Spleen (tissue), 13 donors: Measurements from ENCODE around the gene CDRT4. TPM values are rescaled to one million over a fixed set of nuclear protein-coding genes. Genes with fewer than 3 reads are reported as not detected.

ENCODE experiments used
- DNase-seq: peaks from one replicate; pipeline ENCODE4 v3.0.0-alpha.2; 2020
- H3K27ac ChIP-seq, 8 donors: fragments of 200-600 bp; sonication (generic) in 7 of 8; 1 replicate in 4 of 8; 2 replicates in 4 of 8; pipeline versions ENCODE4 v1.5.0 to v1.8.0; 2016 to 2021; ENCODE audit warnings: inconsistent platforms in 4 of 8, mild to moderate bottlenecking in 4 of 8, moderate library complexity in 1 of 8
- H3K27me3 ChIP-seq, 7 donors: fragments of 200-600 bp; sonication (generic) in 6 of 7; replicated peaks in 1 of 7; 1 replicate in 4 of 7; 2 replicates in 3 of 7; pipeline versions ENCODE4 v1.5.0 to v1.8.0; 2016 to 2021; ENCODE audit warnings: inconsistent platforms in 3 of 7, mild to moderate bottlenecking in 1 of 7
- H3K36me3 ChIP-seq, 6 donors: fragments of 200-600 bp; sonication (generic) in 5 of 6; 1 replicate in 4 of 6; 2 replicates in 2 of 6; pipeline versions ENCODE4 v1.5.0 to v1.8.0; 2016 to 2021; ENCODE audit warnings: inconsistent platforms in 2 of 6
- H3K4me1 ChIP-seq, 6 donors: fragments of 200-600 bp; sonication (generic) in 5 of 6; 1 replicate in 3 of 6; 2 replicates in 3 of 6; pipeline versions ENCODE4 v1.5.0 to v1.8.0; 2016 to 2021; ENCODE audit warnings: inconsistent platforms in 3 of 6
- H3K4me3 ChIP-seq, 8 donors: fragments of 200-600 bp; sonication (generic) in 7 of 8; 1 replicate in 4 of 8; 2 replicates in 4 of 8; pipeline versions ENCODE4 v1.5.0 to v1.8.0; 2016 to 2021; ENCODE audit warnings: inconsistent platforms in 4 of 8, mild to moderate bottlenecking in 4 of 8, moderate library complexity in 2 of 8
- H3K9me3 ChIP-seq, 8 donors: fragments of 200-600 bp; sonication (generic) in 7 of 8; 1 replicate in 4 of 8; 2 replicates in 4 of 8; pipeline versions ENCODE4 v1.5.0 to v1.8.0; 2016 to 2021; ENCODE audit warnings: inconsistent platforms in 4 of 8
- POLR2A ChIP-seq, 3 donors: fragments of 450-650 bp; IDR thresholded peaks; one replicate each; pipeline ENCODE4 v1.5.1; 2017; ENCODE audit warnings: antibody characterized with exemption in 3 of 3, mild to moderate bottlenecking in 1 of 3
- POLR2AphosphoS5 ChIP-seq, 3 donors: sonication (generic); formaldehyde crosslinking; IDR thresholded peaks; one replicate each; pipeline ENCODE4 v1.5.1; 2017; ENCODE audit warnings: antibody characterized with exemption in 3 of 3
- WGBS, 5 donors: extraction: QIAGEN DNeasy Blood & Tissue Kit in 3 of 5; methylation state at CpG; one replicate each; pipeline versions ENCODE4 v1.1.5 to v1.1.7; 2013 to 2018; 5-methylcytosine and 5-hydroxymethylcytosine counted together
- intact Hi-C: fragments of 100-400 bp; cut with DNase I; formaldehyde crosslinking; loops from one replicate; pipeline ENCODE4 v1.15.0; 2023; ENCODE audit warnings: low total_unique reads
- long read RNA-seq, 2 donors: transcript quantifications; one replicate each; lab custom pipeline, GENCODE V29; 2026
- polyA plus RNA-seq, 3 donors: library from polyadenylated mRNA; stranded (reverse); fragments of 200-250 nt; gene quantifications; one replicate each; pipeline ENCODE4 v1.2.1, GENCODE V29; 2013
- total RNA-seq, 7 donors: library from RNA; depleted of rRNA in 3 of 7; stranded (reverse); fragments of >200 nt in 3 of 7; fragmentation: NEBNext Ultra II Directional in 4 of 7; extraction: Animal tissue kit (Norgen Biotek cat#: 25700) in 4 of 7; gene quantifications; one replicate each; pipeline versions ENCODE4 v1.1.0 to v1.2.1, GENCODE V29; 2016 to 2021
- TF ChIP-seq, protein P1 (sequence below), 11 experiments: fragments of 200-600 bp in 7 of 11; fragments of 450-650 bp in 4 of 11; sonication (generic) in 4 of 11; IDR thresholded peaks in 8 of 11; conservative IDR thresholded peaks in 3 of 11; 1 replicate in 7 of 11; 2 replicates in 4 of 11; pipeline versions ENCODE4 v1.4.0 to v1.8.0; 2016 to 2021; ENCODE audit warnings: antibody characterized with exemption in 11 of 11, inconsistent platforms in 4 of 11, mild to moderate bottlenecking in 1 of 11
- donor health status: healthy with polysubstance abuse.
- donor health status: DM: no; HTN: no; CAD: no; lungs with moderate emphysema.
- donor health status: DM: no; HTN: no; CAD: no.
- donor health status: Bipolar disorder and iron deficiency.
- donor health status: healthy.
- donor health status: DM: no; HTN: no; CAD: no.
- donor health status: DM: yes; HTN: yes; CAD: no.

Gene CDRT4
- total RNA-seq (10 to 100 TPM in 6 of 7 donors, 1 to 10 TPM in 1; 9.3 to 18.7 (median 14.2) TPM), polyA plus RNA-seq (10 to 100 TPM in 1 of 3 donors, 1 to 10 TPM in 2; 4.5 to 14.2 (median 9.3) TPM)
- long read RNA-seq, donor 1, partial matches to known transcripts, result 0 of 1 reads
- long read RNA-seq, donor 1, other reads (novel, unspliced or antisense), result 0 of 1 reads
- long read RNA-seq, donor 2, partial matches to known transcripts, result 0 of 1 reads
- long read RNA-seq, donor 2, other reads (novel, unspliced or antisense), result 0 of 1 reads

DNA sequence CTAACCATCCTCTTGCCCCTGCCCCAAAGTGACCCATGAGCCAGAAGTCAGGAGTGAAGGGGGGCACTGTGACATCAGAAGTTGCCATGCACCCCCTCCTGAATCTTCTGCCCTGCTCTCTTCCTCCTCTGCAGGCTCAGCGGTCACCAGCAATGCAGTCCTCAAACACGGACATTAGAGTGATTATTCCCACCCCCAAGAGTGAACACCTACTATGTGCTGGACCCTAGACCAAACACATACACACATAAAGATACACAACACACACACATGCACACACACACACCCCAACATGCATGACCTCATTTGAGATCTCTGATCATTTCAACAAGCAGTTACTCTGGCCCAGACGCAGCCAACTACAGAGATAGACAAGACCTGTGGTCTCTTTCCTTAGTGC is at the start of gene CDRT4:
Gene CDRT4, minus strand, starts transcription at position 30 of the 400 bp plus-strand sequence. CDS start 27,383 bp downstream, outside the sequence.
- H3K27me3 ChIP-seq, result no peaks in the 10 kb centered on the region
- H3K9me3 ChIP-seq, result peaks cover 0 to under 1% (median 0%) of the 10 kb centered on the region in 8 donors
- H3K4me3 ChIP-seq, result no peak within 1 kb of the TSS
- TF ChIP-seq POLR2A (IDR thresholded peaks at IDR 0.05) (no peak), POLR2AphosphoS5 (IDR thresholded peaks at IDR 0.05) (no peak)
- TF ChIP-seq, protein P1, sequence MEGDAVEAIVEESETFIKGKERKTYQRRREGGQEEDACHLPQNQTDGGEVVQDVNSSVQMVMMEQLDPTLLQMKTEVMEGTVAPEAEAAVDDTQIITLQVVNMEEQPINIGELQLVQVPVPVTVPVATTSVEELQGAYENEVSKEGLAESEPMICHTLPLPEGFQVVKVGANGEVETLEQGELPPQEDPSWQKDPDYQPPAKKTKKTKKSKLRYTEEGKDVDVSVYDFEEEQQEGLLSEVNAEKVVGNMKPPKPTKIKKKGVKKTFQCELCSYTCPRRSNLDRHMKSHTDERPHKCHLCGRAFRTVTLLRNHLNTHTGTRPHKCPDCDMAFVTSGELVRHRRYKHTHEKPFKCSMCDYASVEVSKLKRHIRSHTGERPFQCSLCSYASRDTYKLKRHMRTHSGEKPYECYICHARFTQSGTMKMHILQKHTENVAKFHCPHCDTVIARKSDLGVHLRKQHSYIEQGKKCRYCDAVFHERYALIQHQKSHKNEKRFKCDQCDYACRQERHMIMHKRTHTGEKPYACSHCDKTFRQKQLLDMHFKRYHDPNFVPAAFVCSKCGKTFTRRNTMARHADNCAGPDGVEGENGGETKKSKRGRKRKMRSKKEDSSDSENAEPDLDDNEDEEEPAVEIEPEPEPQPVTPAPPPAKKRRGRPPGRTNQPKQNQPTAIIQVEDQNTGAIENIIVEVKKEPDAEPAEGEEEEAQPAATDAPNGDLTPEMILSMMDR (IDR thresholded peaks at IDR 0.05 in 8 of 11, conservative IDR thresholded peaks at IDR 0.05 in 3 of 11), result no peak
- peaks cover 0 to 8% (median 0%) of the 10 kb centered on the region in 6 donors for H3K36me3 ChIP-seq
- no peak for DNase-seq
- H3K4me1 ChIP-seq, result peaks cover 0 to 3% (median 0%) of the 10 kb centered on the region in 6 donors
- H3K27ac ChIP-seq, result no peak within 1 kb of the TSS
- 78 to 96% (median 91%) methylated on average over 3 of the region's 3 CpGs for WGBS, 5 donors
- intact Hi-C loops, result no loop called here

DNA sequence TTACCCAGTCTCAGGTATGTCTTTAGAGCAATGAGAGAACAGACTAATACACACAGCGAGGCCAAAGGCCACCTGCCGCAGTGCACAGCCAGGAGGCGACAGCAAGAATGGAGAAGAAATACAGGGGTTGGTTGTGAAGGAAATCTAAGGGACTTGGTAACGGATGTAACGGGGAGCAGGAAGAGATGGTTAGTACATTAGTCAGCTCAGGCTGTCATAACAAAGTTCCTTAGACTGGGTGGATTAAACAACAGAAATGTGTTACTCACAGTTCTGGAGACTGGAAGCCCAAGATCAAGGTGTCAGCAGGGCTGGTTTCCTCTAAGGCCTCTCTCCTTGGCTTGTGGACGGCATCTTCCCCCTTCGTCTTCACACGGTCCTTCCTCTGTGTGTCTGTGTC is 48.7 kb upstream of the CDRT4 start:
- H3K27ac ChIP-seq, result no peak overlapping the region
- TF ChIP-seq, protein P1 (IDR thresholded peaks at IDR 0.05 in 8 of 11, conservative IDR thresholded peaks at IDR 0.05 in 3 of 11), result no peak
- TF ChIP-seq POLR2AphosphoS5 (IDR thresholded peaks at IDR 0.05), result no peak
- no peak for TF ChIP-seq POLR2A (IDR thresholded peaks at IDR 0.05)
- H3K27me3 ChIP-seq, result no peaks in the 10 kb centered on the region
- no peak for DNase-seq
- no peak overlapping the region for H3K4me3 ChIP-seq
- H3K36me3 ChIP-seq, result peaks cover 0 to 57% (median 21%) of the 10 kb centered on the region in 6 donors
- H3K9me3 ChIP-seq, result no peaks in the 10 kb centered on the region
- 83 to 97% (median 93%) methylated on average over 8 of the region's 8 CpGs for WGBS, 5 donors
- H3K4me1 ChIP-seq, result peaks cover 0 to 11% (median 2%) of the 10 kb centered on the region in 6 donors
- intact Hi-C loops, result no loop called here

DNA sequence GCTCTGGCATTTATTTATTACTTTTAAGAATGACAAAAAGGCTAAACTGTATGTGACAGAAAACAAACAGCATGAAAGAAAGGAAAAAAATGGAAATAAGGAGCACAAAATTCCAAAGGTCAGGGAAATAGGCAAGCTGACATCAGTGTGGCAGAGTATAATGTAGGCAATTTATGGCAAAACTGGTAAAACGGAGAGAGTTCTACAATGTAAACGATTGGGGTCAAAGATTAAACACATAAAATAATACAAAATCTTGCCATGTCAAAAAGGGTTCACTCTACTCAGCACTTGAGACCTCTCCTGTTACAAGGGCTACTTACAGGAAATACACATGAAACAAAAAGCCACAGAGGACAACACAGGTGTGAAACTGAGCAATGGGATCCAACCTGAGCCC is 47.0 kb upstream of the CDRT4 start:
- Histone ChIP-seq H3K4me3 (no peak overlapping the region), H3K4me1 (peaks cover 0 to 12% (median 2%) of the 10 kb centered on the region in 6 donors), H3K27me3 (no peaks in the 10 kb centered on the region), H3K36me3 (peaks cover 0 to 65% (median 21%) of the 10 kb centered on the region in 6 donors), H3K27ac (peak overlapping the region in 5 of 8 donors; percentile 8 to 52 (median 40)), H3K9me3 (no peaks in the 10 kb centered on the region)
- intact Hi-C loops, result no loop called here
- 74 to 86% (median 80%) methylated on average over 2 of the region's 2 CpGs for WGBS, 5 donors
- DNase-seq, result no peak
- TF ChIP-seq, protein P1 (IDR thresholded peaks at IDR 0.05 in 8 of 11, conservative IDR thresholded peaks at IDR 0.05 in 3 of 11), result no peak
- TF ChIP-seq POLR2A (IDR thresholded peaks at IDR 0.05) (no peak), POLR2AphosphoS5 (IDR thresholded peaks at IDR 0.05) (no peak)

DNA sequence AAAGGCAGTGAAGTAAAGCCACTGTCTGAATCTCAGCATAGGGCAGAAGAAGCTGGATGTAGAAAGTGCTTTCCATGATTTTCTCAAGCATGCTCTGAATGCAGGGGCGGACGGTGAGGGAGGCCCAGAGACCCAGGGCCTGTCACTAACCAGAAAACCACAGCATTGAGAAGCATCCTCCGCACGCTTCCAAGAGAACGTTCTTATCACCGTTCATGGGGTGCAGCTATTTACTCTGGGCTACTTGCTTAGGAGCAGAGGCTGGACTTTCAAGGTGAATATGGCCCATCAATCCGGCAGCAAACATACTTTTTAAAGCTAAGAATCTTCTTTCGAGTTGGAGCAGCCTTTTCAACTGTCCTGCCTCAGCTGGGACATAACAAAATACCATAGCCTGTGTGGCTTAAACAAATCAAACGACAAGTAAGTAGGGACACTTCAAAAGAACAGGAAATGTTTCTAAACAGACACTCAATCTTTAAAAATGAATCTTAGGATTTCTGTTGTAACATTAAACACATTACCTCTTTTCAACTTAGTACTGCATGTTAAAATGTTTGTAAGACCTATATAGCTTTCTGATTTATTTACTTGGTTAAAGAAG is 46.5 kb upstream of the CDRT4 start:
- no peak overlapping the region for H3K4me3 ChIP-seq
- WGBS, 5 donors, result 76 to 89% (median 83%) methylated on average over 9 of the region's 9 CpGs
- H3K4me1 ChIP-seq, result peaks cover 0 to 12% (median 2%) of the 10 kb centered on the region in 6 donors
- no peak for DNase-seq
- no peaks in the 10 kb centered on the region for H3K27me3 ChIP-seq
- no peaks in the 10 kb centered on the region for H3K9me3 ChIP-seq
- no peak for TF ChIP-seq POLR2AphosphoS5 (IDR thresholded peaks at IDR 0.05)
- TF ChIP-seq, protein P1 (IDR thresholded peaks at IDR 0.05 in 8 of 11, conservative IDR thresholded peaks at IDR 0.05 in 3 of 11), result no peak
- no peak for TF ChIP-seq POLR2A (IDR thresholded peaks at IDR 0.05)
- H3K36me3 ChIP-seq, result peaks cover 0 to 66% (median 21%) of the 10 kb centered on the region in 6 donors
- intact Hi-C loops, result no loop called here
- H3K27ac ChIP-seq, result peak overlapping the region in 7 of 8 donors; percentile 13 to 52 (median 41)
